ENCODE results near the gene PACRG. TPM values are rescaled to one million over a fixed set of nuclear protein-coding genes. Genes with fewer than 3 reads are reported as not detected.

Gene PACRG
- total and polyA plus RNA-seq, 2 of the 8 experiments (the other 6 are each of a cell fraction or from before 2014, with no cell fraction given) = 0.44 to 0.54 TPM

GRCh38 chr6:162722226-162722625 lies 5.5 kb upstream of the PACRG start:
- Histone ChIP-seq H4K8ac (ENCODE audit: extremely low read depth, insufficient read depth, low read length) (no peak overlapping the region), H3K79me2 (ENCODE audit: control insufficient read depth in 1 of 2, insufficient read depth in 2 of 2, low read length in 2 of 2) (no peaks in the 10 kb centered on the region), H4K91ac (replicated peaks; ENCODE audit: insufficient read length, low read length) (no peak overlapping the region), H3K27me3 (replicated peaks in 1 of 4; ENCODE audit: control insufficient read depth in 3 of 4, extremely low read depth in 1 of 4, insufficient read depth in 3 of 4, low read length in 3 of 4) (no peaks in the 10 kb centered on the region; a peak in 2 of 7 replicates), H3K4me3 (ENCODE audit: extremely low read depth in 1 of 4, insufficient read depth in 2 of 4, low read depth in 3 of 4, low read length in 4 of 4) (no peak overlapping the region), H2AFZ (ENCODE audit: low read length) (no peak overlapping the region), H3K9me3 (ENCODE audit: insufficient read depth in 2 of 2, low read depth in 1 of 2, low read length in 1 of 2) (no peaks in the 10 kb centered on the region), H3K23ac (ENCODE audit: insufficient read length) (no peak overlapping the region), H3K14ac (ENCODE audit: insufficient read length) (no peak overlapping the region), H3K4me1 (replicated peaks in 1 of 4; ENCODE audit: control insufficient read depth in 3 of 4, insufficient read depth in 4 of 4, low read length in 3 of 4) (no peaks in the 10 kb centered on the region; a peak in 1 of 7 replicates), H3K79me1 (ENCODE audit: low read depth, low read length) (no peaks in the 10 kb centered on the region), H3K56ac (replicated peaks; ENCODE audit: insufficient read length, low read depth, low read length) (no peak overlapping the region), H3K23me2 (ENCODE audit: low read depth, low read length) (no peaks in the 10 kb centered on the region), H3K4me2 (ENCODE audit: insufficient read depth in 1 of 2, low read depth in 2 of 2, low read length in 2 of 2) (no peak overlapping the region), H2BK20ac (ENCODE audit: low read length) (no peak overlapping the region), H3K18ac (ENCODE audit: extremely low read depth, low read length) (no peak overlapping the region), H4K5ac (ENCODE audit: insufficient read length, low read depth, low read length) (no peak overlapping the region), H2BK120ac (replicated peaks; ENCODE audit: low read depth, low read length) (no peak overlapping the region), H2BK15ac (ENCODE audit: low read length) (no peak overlapping the region), H2AK5ac (ENCODE audit: low read depth, low read length) (no peak overlapping the region), H2BK12ac (ENCODE audit: low read depth, low read length) (no peak overlapping the region), H2BK5ac (ENCODE audit: low read depth, low read length) (no peak overlapping the region), H3K4ac (replicated peaks; ENCODE audit: insufficient read length, low read depth, low read length) (no peak overlapping the region), H4K20me1 (replicated peaks in 1 of 2; ENCODE audit: control insufficient read depth in 1 of 2, insufficient read depth in 2 of 2, low read length in 2 of 2) (no peaks in the 10 kb centered on the region), H3K36me3 (ENCODE audit: control insufficient read depth in 2 of 4, insufficient read depth in 4 of 4, low read length in 3 of 4) (no peaks in the 10 kb centered on the region), H3K27ac (ENCODE audit: low read depth, low read length) (no peak overlapping the region), H3K9ac (replicated peaks in 1 of 4; ENCODE audit: extremely low read depth in 1 of 4, low read depth in 3 of 4, low read length in 3 of 4) (no peak overlapping the region)
- WGBS, 2 experiments (ENCODE audit: extremely low coverage in 1 of 2, insufficient coverage in 1 of 2, insufficient read length in 1 of 2, insufficient replicate concordance in 2 of 2, low coverage in 1 of 2, low lambda C conversion rate in 2 of 2, missing lambda C conversion rate in 1 of 2) = 89% methylated on average over 2 of the region's 2 CpGs; no CpG with 5 or more reads in 1 of the 2 experiments
- DNase-seq (ENCODE audit: low read depth in 1 of 2, low spot score in 2 of 2) (no peak), FAIRE-seq (no peak)
- ChIA-PET CTCF (ENCODE audit: partially characterized antibody) (interaction anchor here (0.8 kb wide), 1 partner anchor 8 kb away, joined by 3 read pairs; no protein-coding TSS in a partner anchor), POLR2A (ENCODE audit: partially characterized antibody) (no interaction called here)
- no peak for TF ChIP-seq POU5F1 (IDR thresholded peaks at IDR 0.05; ENCODE audit: low read depth, low read length)
- TF ChIP-seq RBBP5 (IDR thresholded peaks at IDR 0.05; ENCODE audit: borderline replicate concordance, low read depth, low read length) = no peak
- TF ChIP-seq NANOG (IDR thresholded peaks at IDR 0.05; ENCODE audit: insufficient read depth, low read depth, low read length, poor library complexity, severe bottlenecking) = no peak
- no peak for TF ChIP-seq TAF1 (IDR thresholded peaks at IDR 0.05; ENCODE audit: low read depth, low read length)
- TF ChIP-seq TBP (IDR thresholded peaks at IDR 0.05; ENCODE audit: low read depth, low read length) = no peak
- TF ChIP-seq EP300 (IDR thresholded peaks at IDR 0.05; ENCODE audit: borderline replicate concordance in 1 of 2, low read depth in 2 of 2, low read length in 2 of 2) = no peak
- TF ChIP-seq RNF2 (IDR thresholded peaks at IDR 0.05; ENCODE audit: borderline replicate concordance, low read depth, low read length, missing control alignments, poor library complexity, severe bottlenecking) = no peak
- TF ChIP-seq HDAC2 (IDR thresholded peaks at IDR 0.05; ENCODE audit: borderline replicate concordance in 1 of 2, low read depth in 2 of 2, low read length in 2 of 2) = no peak
- no peak for TF ChIP-seq CTCF (IDR thresholded peaks at IDR 0.05; ENCODE audit: control extremely low read depth in 1 of 3, insufficient read depth in 1 of 3, low read depth in 1 of 3, low read length in 3 of 3)
- TF ChIP-seq TAF7 (optimal IDR thresholded peaks at IDR 0.05; ENCODE audit: borderline replicate concordance, low read depth, low read length) = no peak
- no peak for TF ChIP-seq POLR2A (IDR thresholded peaks at IDR 0.05; ENCODE audit: control extremely low read depth in 1 of 2, low read depth in 2 of 2, low read length in 2 of 2)
